Measurements from ENCODE around the gene LACRT.
"Not testable (repeated sequence)": the region's sequence is repeated elsewhere in the genome, so short reads cannot be mapped to it uniquely, and the experiment has no call there.

Gene LACRT

DNA sequence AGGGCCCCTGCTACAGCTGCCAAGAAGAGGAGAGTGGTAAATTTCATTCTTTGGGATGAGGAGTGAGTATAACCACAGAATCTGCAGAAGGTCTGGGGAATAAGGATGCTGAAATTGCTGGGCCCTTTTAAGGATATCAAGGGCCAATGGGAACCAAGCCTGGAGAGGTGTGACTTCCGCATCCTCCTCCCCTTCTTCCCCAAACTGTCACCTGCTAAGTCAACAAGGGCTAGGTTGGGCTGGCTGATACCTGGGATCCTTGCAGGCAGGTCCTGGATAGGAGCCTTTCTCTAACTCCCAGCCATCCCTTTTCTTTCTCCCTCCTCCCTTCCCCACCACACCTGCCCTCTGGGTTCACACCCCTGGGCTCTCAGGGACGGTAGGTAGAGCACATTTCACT is at the start of gene LACRT:
Gene LACRT (minus strand): TSS at position 101 of the 400 bp plus-strand sequence. CDS start 54 bp downstream, at position 47.
- DNase-seq: no peak

DNA sequence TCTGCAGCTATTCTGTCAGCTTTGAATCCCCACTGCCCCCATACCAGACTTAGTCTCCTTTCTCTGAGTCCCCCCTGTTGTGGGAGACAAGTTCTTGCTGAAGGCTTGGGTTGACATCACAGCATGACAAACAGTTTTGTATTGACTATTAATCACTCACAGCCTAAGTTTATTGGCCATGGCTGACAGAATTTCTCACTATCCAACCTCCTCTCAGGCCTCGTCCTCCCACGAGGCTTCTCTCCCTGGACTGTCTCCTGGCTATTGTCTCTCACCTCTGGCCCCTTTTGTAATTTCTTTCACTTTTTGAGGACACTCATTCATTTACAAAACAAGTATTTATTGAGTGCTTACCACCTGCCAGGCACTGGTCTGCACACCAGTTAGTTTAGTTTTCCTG is 48.7 kb upstream of the LACRT start:
- DNase-seq: no peak

DNA sequence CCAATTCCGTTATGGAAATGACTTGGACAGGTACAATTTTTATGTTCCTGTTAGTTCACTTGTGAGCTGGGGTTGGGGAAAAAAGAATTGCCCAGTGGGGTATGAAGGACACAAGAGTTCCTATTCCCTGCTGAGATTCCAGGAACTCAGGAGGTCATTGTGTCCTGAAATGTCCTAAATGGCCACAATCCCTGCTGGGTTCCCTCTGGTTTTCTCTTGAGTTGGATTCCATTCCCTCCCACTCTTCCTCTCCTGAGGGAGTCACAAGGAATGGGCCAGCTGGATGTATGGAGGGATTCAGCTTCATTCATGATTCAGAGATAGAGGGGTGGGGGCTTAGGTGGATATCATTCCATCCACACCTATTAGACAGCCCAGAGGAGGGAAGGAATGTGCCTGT is 48.0 kb upstream of the LACRT start:
- DNase-seq: no peak

DNA sequence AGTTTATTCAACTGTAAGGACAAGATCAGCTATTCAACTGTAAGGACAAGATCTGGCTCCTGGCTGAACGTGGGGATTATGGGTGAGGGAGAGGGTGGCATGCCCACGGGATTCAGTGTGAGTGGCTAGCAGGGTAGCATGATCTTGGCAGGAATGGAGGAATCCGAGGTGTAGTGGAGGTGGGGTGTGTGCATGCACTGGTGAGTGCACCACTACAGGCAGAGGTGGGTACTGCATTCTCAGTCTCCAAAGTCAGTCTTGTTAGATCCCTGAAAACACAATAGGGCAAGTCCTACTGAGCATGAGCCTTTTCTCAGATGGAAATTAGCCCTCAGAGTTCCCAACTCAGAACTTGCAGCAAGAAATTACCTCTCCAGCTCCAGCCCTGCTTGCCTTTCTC is 45.7 kb upstream of the LACRT start:
- DNase-seq: no peak

DNA sequence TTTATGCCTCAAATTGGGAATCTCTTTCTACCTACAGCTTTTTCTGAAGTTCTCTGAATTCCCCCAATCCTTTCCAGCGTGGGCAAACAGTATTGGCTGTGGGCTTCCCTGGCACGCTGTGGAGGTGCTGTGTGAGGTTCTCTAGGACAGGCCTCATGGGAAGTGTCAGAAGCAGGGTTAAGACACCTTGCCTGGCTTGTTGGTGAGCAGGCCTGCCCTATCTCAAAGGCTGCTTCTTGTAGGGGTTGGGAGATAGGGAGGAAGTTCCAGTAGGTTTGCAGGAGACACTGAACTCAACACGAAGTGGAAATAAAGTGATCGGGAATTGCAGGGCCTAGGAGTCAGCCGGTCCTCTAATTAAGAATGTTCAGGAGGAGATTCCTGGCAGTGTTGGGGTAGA is 43.4 kb upstream of the LACRT start:
- no peak for DNase-seq

DNA sequence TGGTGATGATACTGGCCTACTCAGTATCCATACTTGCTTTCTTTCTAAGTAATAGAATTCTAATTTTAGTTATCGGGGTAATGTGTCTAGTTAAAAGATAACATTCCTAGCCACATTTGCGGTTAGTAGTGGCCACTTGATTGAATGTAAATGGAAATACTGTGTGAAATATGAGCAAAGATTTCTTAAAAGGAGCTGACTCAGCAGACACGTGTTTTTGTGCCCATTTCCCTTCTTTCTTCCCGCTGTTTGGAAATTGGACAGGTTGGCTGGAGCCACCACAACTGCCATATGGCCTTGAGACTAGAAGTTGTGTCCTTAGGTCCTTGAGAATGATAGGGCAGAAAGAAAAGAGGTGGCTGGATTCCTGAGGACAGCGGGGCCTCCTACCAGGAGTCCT is 33.2 kb upstream of the LACRT start:
- no peak for DNase-seq

- no peak for DNase-seq
Measured at GRCh38 chr12:54666008-54666407, 31.3 kb upstream of the LACRT start.

- DNase-seq: not testable (repeated sequence)
Measured at GRCh38 chr12:54665022-54665635, 30.4 kb upstream of the LACRT start.

- no peak for DNase-seq
Measured at GRCh38 chr12:54663603-54664002, 28.9 kb upstream of the LACRT start.

- no peak for DNase-seq
Measured at GRCh38 chr12:54662026-54662425, 27.3 kb upstream of the LACRT start.

- no peak for DNase-seq
Measured at GRCh38 chr12:54661048-54661447, 26.4 kb upstream of the LACRT start.

DNA sequence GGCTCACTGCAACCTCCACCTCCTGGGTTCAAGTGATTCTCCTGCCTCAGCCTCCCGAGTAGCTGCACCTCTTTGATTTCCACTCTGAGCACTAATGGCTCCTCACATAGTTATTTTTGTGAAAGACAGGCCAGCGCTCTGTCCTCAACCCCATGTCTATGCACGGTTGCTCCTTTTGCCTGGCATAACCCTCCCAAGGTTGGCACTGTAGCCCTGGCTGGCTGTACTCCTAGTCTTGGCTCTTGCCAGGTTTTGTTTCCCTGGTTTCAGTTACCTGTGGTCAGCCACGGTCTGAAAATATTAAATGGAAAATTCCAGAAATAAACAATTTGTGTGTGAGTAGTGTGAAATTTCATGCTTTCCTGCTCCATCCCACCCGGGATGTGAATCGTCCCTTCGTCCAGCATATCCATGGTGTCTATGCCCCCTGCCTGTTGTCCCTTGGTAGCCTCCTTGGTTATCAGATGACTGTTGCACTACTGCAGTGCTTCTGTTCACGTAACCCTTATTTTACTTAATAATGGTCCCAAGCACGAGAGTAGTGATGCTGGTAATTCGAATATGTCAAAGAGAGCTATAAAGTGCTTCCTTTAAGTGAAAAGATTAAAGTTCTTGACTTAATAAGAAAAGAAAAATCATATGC is 25.7 kb upstream of the LACRT start:
- DNase-seq: no peak

DNA sequence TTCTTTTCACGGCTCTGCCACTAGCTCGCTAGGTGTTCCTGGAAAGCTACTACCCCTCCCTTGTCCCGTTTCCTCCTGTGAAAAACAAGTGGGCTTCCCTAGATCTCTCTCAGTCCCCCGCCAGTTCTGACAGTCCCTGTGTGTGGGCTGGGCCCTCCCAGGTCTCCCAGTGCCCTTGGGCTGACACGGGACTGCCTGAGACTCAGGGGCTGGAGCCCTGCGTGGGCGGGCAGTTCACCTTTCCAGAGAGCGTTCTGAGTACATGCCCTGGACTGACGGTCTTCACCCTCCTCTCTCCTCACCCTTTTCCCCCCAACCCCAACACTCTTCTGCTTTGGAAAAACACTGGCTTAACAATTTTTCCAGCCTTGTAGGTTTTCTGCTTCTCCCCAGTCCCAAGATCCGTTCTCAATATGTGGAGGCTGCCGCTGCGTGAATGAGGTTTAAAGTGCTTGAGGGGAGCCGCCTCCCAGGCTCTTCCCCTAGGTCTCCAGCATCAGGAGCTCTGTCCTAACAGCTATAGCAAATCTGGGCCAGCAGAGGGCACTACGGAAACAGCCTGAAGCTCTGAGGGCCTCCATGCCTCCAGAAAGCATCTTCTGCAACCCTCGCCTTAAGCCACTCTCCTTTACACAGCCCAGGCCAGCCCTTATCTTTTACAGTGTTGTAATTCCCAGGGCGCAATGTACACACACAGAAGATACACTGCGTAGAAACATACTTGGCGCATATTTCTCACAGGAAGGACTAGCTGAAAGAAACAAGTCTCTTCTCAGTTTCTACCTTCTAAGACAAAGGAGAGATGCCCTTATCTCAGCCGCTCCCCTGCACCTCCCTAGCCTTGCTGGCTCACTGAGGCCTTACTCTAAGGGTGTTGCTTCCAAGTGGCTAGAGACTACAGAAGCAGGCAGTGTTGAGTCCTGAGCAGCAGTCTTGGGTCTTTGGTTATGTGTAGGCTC is 23.9 kb upstream of the LACRT start:
- DNase-seq: peak in 2 of 4 experiments; percentile 4 to 18

GRCh38 chr12:54657105-54657607 is 22.5 kb upstream of the LACRT start:
- DNase-seq: no peak

DNA sequence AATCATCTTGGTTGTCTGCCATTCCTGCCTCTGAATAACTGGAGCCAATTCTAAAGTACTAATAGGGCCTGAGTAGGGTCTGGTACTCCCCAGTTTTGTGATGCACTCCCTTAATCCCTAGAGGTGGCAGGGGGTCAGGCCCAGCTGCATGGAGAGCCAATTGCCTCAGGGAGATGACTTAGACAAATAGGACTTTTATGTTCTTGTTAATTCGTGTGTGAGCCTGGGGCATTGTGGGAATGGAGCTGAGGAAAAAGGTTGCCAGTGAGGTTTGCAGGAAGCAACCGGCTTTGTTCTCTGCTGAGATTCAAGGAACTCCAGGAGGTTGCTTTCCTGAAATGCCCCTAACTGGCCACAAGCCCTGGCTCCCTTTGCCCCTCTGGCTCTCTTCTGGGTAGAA is 20.2 kb upstream of the LACRT start:
- no peak for DNase-seq

DNA sequence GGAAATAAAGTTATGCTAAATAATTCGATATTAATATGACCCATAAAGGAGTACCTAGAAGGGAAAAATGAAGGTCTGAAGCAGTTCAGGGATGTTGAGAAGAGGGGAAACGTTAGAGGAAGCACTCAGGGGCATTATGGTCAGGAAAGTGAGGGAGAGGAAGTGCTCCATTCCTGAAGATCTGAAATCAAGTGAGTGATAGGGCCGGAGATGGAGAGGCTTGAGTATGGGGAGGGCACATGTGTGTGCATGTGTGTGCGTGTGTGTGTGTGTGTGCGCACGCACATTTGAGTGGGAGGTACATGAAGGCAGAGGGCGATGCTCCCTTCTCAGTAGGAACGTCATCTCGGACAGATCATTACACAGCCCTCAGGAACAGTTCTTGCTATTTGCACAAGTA is 18.3 kb upstream of the LACRT start:
- no peak for DNase-seq

DNA sequence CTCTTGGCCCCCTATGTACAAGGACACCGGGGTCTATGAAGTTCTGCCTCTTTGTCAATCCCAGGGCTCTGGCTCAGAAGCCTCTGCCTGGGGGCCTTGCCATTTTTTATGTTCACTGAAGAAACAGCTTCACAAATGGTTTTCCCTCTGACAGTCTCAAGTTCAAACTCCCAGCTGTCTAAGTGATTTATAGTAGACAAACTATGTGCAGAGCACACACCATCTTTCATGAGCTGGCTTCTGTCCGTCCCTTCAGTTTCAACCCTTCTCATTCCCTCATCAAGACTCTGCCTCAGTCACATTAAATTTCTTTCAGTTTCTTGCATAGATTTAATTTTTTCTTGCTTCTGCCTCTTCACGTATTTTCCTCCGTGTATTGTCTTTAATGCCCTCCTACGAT is 16.2 kb upstream of the LACRT start:
- no peak for DNase-seq

- DNase-seq: no peak
Measured at GRCh38 chr12:54650409-54650808, 15.7 kb upstream of the LACRT start.

GRCh38 chr12:54649825-54650224 is 15.1 kb upstream of the LACRT start:
- no peak for DNase-seq

DNA sequence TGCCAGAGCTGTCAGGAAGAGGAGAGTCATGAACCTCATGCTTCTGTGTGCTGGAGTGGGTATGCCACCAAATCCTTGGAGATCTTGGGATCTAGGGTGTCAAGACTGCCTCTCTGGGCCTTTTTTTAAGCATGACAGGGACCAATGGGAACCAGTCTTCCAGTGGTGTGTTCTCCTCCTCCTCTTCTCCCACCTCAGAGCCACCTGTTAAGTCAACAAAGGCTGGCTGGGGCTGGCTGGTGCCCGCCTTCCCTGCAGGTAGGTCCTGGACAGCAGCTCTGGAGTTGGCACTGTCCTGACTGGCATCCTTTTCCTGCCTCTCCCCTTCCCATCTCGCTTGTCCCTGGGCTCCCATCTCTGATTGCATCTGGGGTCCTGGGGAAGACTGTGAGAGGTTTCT is 13.6 kb upstream of the LACRT start, which contains the start of gene DCD:
Gene DCD (minus strand): TSS at position 101 of the 400 bp plus-strand sequence. CDS start 62 bp downstream, at position 39.
- DNase-seq: no peak

- no peak for DNase-seq
Measured at GRCh38 chr12:54641554-54641953, 6.9 kb upstream of the LACRT start.

DNA sequence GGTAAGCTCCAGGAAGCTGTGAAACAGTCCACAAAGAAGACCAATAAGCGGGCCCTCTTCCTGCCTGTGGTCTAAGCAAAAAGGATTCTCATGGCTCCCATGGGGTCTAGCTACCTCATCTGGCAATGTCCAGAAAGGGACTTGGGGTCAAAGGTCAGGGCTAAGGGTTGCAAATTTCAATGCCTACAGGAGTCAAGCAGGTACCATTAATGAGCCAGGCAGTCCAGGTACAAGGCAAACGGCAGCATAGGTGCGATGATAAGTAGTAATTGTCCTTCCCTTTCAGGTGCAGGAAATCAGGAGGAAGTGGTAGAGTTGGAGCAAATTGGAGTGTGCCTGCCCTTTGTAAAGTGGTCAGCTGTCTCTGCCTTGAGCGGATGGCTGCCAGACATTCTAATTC is 6.4 kb upstream of the LACRT start:
- DNase-seq: no peak

DNA sequence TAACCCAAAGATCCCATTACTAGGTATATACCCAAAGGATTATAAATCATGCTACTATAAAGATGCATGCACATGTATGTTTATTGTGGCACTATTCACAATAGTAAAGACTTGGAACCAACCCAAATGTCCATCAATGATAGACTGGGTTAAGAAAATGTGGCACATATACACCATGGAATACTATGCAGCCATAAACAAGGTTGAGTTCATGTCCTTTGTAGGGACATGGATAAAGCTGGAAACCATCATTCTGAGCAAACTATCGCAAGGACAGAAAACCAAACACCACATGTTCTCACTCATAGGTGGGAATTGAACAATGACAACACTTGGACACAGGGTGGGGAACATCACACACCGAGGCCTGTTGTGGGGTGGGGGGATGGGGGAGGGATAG is 4.4 kb upstream of the LACRT start:
- not testable (repeated sequence) for DNase-seq

Measured in activated CD4-positive, CD25-positive, alpha-beta regulatory T cell (primary cell).